Activated CD4-positive, CD25-positive, alpha-beta regulatory T cell treated with anti-CD3 and anti-CD28 coated beads, Interleukin-2, amount 50 U/mL, for 72 hours (primary cell): ENCODE results near the gene LCMT2.
"Not testable (repeated sequence)": the region's sequence is repeated elsewhere in the genome, so short reads cannot be mapped to it uniquely, and the experiment has no call there.

Source experiments
- DNase-seq: peaks from one replicate; pipeline ENCODE4 v3.0.0; 2021

LCMT2 gene

DNA sequence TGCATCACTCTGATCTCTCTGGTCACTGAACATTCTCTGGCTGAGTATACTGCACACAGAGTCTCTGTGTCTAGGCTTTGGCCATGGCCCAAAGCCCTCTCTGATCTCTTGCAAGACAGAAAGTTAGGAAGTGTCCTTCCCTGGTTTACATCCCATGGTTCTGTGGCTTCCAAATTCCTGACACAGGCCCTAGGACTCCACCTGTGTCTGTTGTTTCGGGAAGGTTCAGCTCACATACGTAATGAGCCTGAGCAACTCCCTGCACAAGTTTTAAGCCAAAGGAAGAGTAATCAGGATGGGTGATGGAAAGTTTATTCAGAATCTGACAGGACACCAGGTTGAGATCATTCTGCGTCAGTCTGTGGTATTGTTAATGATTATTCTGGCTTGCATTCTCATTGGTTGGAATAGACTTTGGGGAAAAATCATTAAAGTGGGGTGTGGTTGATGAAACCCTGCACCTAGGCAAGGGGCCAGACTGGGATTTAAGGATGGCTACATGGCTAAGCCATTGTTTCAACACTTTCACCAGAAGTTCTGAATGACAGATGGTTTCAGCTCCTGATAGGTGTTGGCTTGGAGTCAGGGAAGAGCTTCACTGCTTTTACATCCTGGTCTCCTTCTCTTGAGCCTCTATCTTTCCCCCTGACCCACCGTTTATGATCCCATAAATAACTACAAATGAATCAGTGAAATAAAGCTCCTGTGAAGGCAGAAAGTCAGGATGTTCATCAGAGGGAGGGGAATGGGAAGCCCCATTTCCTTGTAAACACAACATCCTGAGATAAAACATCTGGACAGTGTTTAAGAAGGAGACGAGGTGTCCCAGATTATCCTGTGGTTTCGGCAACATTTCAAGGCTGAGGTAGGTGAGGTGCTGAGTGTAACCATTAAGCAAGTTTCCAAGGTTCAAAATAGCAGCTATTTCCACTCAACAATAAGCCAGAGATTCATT lies 14.1 kb downstream of the LCMT2 start:
- DNase-seq: no peak

GRCh38 chr15:43314171-43314570 lies 16.2 kb downstream of the LCMT2 start:
- no peak for DNase-seq

DNA sequence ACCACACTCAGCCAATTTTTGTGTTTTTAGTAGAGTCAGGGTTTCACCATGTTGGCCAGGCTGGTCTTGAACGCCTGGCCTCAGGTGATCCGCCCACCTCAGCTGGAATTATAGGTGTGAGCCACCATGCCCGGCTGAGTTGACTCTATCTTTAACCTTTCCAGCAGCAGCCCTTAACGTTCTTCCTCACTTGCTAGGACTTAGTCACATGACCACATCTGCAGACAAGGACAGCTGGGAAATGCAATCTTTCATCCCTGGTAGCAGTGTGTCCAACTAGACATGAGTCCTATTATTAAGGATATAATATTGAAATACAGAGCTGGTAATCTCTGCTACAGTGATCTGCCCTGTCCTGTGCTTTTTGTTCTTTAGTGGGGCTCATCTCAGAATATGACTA lies 18.0 kb downstream of the LCMT2 start:
- DNase-seq: no peak

DNA sequence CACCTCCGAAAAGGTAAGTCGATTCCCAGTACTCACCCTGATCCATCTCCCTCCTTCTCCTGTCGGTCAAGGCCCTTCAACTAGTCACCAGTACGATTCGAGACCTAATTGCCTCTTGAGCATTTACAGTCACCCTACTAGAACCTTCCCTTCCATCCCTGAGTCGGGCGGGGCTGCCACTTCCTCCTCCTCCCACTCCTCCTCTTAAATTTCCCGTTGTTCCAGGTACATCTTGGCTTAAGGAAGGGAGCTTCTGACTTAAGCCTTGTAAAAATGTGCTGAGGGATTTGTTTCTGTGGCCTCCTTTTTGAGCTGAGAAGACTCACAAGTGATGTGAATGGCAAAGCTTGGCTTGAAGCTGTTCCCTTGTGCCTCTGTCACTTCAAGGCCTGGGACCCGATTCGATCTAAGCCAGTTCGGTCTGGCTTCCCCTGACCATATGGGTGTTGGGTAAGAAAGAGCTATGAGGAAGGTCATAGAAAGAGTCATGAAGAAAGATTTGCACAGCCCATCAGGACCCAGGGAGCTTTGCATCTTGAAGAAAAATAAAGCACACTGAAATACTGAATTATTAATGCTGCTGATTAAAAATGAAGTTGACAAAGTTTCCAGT lies 28.1 kb downstream of the LCMT2 start, which contains the start of gene TGM7:
TSS of gene TGM7 (minus strand) at position 51 of the 613 bp plus-strand sequence.
- no peak for DNase-seq

DNA sequence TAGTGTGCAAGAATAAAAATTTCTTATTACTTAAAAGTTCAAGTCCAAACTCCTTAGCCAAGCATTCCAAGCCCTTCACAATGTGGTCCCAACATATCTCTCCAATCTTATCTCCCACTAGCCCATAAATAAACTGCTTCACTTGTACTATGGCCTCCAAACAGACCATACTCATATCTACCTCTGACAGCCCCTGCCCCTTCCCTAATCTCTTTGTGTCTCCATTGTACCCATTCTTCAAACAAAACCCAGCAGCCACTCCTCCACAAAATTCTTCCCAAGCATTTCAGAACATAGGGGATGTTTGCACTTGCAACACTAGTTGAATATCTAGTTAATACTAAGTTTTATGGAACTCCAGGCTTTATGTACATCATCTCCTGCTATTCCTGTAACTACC lies 30.5 kb downstream of the LCMT2 start:
- DNase-seq: no peak

GRCh38 chr15:43299411-43299810 lies 31.0 kb downstream of the LCMT2 start:
- no peak for DNase-seq

GRCh38 chr15:43294091-43294706 lies 36.2 kb downstream of the LCMT2 start:
- no peak for DNase-seq

DNA sequence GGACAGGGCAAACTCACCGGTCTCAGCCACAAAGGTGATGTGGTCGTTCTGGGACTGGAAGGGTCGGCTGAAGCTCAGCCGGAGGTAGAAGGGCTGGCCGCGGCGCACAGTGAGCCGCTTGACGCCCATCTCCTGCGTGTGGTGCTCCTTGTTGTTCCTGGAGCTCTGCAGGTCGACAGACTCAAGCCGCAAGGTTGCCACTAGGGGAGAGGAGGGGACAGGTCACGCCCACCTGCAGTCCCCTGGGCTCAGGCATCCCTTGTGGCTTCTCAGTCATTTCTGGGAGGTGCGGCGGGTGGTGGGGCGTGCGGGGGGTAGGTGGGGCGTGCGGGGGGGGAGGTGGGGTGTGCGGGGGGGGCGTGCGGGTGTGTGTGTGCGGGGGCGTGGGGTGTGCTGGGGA lies 36.9 kb downstream of the LCMT2 start:
- no peak for DNase-seq

GRCh38 chr15:43292375-43293078 lies 37.8 kb downstream of the LCMT2 start:
- DNase-seq: no peak

DNA sequence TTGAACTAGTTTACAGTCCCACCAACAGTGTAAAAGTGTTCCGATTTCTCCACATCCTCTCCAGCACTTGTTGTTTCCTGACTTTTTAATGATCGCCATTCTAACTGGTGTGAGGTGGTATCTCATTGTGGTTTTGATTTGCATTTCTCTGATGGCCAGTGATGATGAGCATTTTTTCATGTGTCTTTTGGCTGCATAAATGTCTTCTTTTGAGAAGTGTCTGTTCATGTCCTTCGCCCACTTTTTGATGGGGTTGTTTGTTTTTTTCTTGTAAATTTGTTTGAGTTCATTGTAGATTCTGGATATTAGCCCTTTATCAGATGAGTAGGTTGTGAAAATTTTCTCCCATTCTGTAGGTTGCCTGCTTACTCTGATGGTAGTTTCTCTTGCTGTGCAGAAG lies 40.7 kb downstream of the LCMT2 start:
- DNase-seq: not testable (repeated sequence)

DNA sequence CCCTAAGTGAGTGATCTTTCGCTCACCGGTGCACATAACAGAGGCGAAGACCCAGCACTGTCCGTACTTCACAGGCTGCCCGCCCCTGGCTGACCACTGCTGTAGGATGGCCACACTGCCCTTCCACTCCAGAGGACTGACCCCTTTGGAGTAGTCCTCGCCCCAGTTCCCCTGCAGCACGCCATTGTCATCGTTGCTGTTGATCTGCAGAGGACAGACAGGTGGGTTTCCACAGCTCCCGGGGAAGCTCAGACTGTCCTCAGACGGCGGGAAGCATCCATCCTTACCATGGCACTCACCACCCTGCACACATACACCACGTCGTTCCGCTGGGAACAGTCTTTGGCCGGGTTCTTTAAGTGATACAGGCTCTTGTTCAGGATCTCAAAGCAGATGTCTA lies 43.1 kb downstream of the LCMT2 start:
- no peak for DNase-seq

- DNase-seq: no peak
These were observed 44.3 kb downstream of the LCMT2 start for GRCh38 chr15:43286074-43286473.

GRCh38 chr15:43285609-43286037 lies 44.8 kb downstream of the LCMT2 start:
- DNase-seq: peak; percentile 40

- no peak for DNase-seq
These were observed 46.8 kb downstream of the LCMT2 start for GRCh38 chr15:43283526-43283925.

- DNase-seq: no peak
These were observed 48.3 kb downstream of the LCMT2 start for GRCh38 chr15:43281926-43282602.

DNA sequence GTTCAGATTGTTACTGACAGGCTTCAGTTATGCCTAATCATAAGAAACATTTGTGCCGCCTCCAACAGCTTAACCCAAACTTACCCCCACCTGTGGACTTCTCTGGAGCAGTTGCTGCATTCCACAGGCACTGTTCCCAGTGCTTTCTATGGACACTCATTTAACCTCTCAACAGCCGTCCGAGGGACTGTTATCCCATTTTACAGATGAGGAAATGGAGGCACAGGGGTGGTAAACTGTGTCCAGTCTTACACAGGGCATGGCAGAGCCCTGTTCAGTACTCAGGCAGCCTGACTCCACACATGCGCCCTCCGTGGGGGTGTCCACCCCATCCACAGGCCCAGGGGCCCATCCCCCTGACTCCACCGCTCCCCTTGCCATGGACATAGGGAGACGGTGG lies 49.4 kb downstream of the LCMT2 start:
- DNase-seq: no peak

DNA sequence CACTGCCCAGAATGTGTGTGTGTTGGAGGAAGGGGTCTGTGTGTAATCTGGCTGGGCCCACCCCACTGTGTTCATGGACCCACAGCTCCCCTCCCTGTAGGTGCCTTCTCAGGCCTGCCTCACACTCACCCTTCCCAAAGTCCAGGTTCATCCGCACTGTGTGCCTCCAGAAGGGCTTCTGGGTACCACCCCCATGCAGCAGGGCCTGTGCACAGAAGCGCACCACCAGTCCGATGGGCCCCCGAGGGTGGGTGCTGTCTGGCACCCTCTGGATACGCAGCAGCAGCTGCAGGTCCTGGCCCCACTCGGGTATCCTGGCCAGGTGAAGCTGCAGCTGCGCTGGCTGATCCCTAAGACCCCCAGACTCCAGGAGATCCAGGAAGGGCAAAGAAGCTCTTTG lies 50.9 kb downstream of the LCMT2 start:
- DNase-seq: no peak

DNA sequence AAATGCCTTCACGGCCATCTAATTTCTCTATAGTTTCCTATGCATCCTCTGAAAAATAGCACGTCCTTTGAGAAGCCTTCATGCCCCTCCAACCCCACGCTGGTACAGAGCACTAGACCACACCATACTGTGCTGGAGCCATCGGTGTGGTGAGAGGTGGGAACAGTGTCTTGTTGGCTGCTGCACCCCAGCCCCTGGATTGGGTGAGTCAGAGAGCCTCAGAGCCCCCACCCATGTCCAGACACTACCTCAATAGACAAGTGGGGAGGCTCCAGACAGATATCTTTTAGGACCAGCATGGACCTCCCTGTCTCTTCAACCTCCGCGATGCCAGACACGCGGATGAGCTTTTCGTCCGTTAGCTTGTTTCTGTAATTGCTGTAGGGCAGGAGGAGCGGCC lies 51.5 kb downstream of the LCMT2 start:
- DNase-seq: no peak

GRCh38 chr15:43277901-43278300 lies 52.5 kb downstream of the LCMT2 start:
- no peak for DNase-seq

GRCh38 chr15:43277231-43277823 lies 53.0 kb downstream of the LCMT2 start:
- DNase-seq: no peak

GRCh38 chr15:43276563-43277200 lies 53.7 kb downstream of the LCMT2 start:
- no peak for DNase-seq
